NCI-H510A treated with DMSO at 0.1 percent for 48 hours (cell line): ENCODE results near the gene C12orf54.
"Not testable (repeated sequence)": the region's sequence is repeated elsewhere in the genome, so short reads cannot be mapped to it uniquely, and the experiment has no call there.

ENCODE experiments used
- DNase-seq: peaks from one replicate; lab custom pipeline; 2025; lab: John Stamatoyannopoulos, UW

C12orf54 gene

GRCh38 chr12:48510111-48510510, 27.8 kb downstream of the C12orf54 start:
- DNase-seq = no peak

GRCh38 chr12:48512855-48513254, 30.6 kb downstream of the C12orf54 start:
- no peak for DNase-seq

GRCh38 chr12:48514728-48515127, 32.4 kb downstream of the C12orf54 start:
- DNase-seq = no peak

GRCh38 chr12:48520381-48520780, 38.1 kb downstream of the C12orf54 start:
- DNase-seq = not testable (repeated sequence)

- no peak for DNase-seq
These were observed 43.0 kb downstream of the C12orf54 start, which contains the start of gene OR8S1 for GRCh38 chr12:48525332-48525731. OR8S1 (plus strand) TSS chr12:48525632; CDS start chr12:48525632, 0 bp downstream.

GRCh38 chr12:48527891-48528670, 45.8 kb downstream of the C12orf54 start:
- DNase-seq = no peak

GRCh38 chr12:48532601-48533000, 50.3 kb downstream of the C12orf54 start:
- DNase-seq = no peak

GRCh38 chr12:48536602-48537001, 54.3 kb downstream of the C12orf54 start:
- DNase-seq = no peak

- DNase-seq = peak; percentile 1
These were observed 60.1 kb downstream of the C12orf54 start for GRCh38 chr12:48542300-48542928.

- no peak for DNase-seq
These were observed 63.7 kb downstream of the C12orf54 start for GRCh38 chr12:48545833-48546469.
